ENCODE measurements around the gene FAM83B. TPM values are rescaled to one million over a fixed set of nuclear protein-coding genes. Genes with fewer than 3 reads are reported as not detected.
"Not testable (repeated sequence)": the region's sequence is repeated elsewhere in the genome, so short reads cannot be mapped to it uniquely, and the experiment has no call there.

Gene FAM83B
- polyA plus RNA-seq, 5 donors: 2.3 to 7.9 (median 5.8) TPM

DNA sequence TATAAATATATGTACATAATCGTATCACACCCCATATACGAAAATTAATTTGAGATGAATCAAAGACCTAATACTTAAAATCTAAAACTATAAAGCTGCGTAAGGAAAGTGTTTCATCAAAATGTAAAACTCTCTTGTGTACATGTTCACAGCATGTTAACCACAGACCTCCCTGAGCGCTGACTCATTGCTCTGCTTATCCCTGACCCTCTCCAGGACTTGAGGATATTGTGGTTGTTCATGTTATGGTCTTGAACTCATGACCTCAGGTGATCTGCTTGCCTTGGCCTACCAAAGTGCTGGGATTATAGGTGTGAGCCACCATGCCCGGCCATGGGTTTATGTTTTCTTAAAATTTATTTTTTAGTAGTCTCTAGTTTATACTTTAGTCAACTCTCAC lies 14.2 kb downstream of the FAM83B start:
- DNase-seq: no peak

DNA sequence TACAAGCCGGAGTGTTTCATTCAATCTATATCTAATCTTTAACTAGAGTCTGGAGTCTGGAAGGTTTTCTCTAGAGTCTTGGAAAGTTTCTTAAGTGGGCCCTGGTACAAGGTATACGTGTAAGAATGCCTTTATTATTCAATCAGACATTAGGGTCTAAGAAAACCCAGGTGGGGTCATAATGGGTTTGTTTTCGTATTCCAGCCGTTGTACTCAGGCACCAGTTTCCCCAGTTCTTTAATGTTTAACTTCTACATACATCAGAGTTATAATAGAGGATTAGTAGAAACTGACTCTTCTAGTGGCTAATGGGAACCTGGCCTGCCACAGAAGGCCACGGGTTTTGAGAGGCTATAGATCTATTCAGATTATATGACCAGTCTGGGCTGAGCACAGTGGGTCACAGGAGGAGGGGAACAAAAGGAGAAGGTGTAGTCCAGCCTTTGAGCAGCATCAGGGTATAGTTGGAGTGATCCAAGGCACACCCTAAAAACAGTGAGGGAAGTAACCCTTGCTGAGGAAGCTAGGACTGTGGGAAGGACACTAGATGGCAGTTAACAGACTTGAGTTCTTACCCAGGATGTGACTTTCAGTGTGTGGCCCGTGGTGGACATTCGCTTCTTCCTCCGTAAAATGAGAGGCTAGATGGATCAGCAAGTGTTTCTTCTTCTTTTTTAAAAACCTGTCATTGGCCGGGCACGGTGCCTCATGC lies 15.5 kb downstream of the FAM83B start:
- DNase-seq: peak; percentile 20 to 29

DNA sequence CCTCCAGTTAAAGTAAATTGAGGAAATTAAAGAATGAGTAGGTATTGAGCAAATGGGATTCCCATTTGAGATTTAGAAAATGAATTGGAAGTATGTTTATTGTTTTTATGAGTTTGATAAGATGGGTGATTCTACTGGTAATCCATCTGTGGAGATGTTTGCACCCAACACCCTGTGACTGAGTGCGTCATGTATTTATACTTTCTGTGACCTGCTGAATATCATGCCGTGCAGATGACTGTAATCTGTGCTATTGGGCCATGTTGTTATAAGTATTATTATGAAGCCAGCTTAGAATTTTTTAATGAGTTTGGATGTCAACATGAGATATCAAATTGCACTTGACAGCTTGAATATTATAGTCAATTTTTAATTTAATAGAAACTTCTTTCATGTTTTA lies 17.7 kb downstream of the FAM83B start:
- no peak for DNase-seq

DNA sequence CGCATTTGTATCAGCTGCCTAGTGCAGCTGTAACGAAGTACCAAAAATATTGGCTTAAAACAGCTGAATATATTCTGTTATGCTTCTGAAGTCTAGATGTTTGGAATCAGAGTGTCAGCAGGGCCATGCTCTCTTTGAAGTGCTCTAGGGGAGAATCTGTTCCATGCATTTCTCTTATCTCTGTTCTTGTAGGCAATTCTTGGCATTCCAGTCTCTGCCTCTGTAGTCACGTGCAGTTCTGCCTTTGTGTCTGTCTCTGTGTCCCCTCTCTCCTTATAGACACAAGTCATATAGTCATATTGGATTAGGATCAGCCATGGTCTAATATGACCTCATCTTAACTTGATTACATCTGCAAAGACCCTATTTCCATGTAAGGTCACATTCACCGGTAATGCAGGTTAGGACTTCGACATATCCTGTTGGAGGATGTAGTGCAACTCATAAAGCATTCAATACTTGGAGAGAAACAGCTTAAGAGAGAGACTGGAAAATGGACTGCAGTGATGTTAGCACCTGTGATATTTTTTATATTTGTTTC lies 18.6 kb downstream of the FAM83B start:
- DNase-seq: no peak

DNA sequence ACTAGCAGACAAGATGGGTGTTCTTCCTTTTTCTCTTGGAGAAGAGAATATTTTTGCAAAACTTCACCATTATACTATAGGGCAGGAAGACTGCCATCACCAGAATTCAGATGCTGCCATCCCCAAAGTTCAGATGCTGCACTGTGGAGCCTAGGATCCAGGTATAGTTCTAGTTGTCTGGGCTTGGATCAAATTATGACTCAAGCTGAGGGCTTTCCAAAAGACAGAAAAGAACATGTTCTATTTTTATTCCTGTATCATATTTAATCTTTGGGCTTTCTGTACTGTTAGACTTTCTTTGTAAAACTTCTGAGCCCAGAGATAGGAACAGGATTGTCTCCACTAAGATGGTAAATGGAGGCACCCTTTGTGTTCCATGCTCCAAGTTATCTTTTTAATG lies 22.0 kb downstream of the FAM83B start:
- no peak for DNase-seq

DNA sequence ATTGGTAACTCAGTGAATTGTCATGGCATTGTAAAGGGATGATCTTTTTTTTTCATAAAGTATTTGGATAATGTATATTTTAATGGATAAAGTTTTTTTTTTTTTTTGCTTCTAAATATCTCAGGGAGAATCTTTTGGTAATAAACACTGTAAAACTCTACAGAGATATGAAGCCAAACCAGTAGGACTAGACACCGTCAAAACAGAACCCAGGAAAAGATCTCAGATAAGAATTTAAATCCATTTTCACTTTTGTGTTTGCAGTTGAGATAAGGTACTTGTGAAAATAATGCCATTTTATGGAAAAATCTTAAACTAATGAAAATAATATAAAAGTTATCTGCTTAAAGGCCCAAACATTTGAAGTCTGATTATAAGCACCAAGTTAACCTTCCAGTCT lies 27.0 kb downstream of the FAM83B start:
- no peak for DNase-seq

DNA sequence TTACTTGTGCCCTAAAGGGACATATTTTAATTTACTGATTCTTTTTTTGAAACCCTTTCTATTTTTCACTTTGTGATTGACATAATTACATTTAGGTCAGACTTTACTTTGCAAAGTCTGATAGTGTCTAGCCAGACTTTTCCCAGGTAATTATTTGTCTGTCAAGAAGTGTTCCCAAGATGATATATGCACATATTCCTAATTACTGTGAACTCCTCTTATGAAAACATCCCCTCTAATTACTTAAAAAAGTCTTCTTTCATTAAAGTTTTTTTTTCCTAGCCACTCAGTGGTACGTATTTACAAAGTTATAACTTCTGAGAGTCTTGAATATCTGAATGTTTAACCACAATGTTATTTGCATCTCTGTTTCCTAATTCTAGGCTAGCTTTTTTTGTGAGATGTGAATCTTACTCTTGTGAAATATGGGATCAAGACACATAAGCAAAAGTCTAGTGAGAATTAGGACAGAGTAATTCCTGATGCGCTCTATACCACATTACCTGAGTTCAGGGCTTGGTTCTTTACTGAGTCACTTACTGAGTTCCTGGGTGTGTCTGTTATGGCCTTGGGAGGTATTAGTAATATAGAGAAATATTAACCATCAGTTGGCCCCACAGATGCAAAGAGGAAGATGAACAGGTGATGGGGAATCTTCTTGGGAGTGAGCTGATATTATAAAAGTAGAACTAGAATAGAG lies 27.9 kb downstream of the FAM83B start:
- DNase-seq: no peak

DNA sequence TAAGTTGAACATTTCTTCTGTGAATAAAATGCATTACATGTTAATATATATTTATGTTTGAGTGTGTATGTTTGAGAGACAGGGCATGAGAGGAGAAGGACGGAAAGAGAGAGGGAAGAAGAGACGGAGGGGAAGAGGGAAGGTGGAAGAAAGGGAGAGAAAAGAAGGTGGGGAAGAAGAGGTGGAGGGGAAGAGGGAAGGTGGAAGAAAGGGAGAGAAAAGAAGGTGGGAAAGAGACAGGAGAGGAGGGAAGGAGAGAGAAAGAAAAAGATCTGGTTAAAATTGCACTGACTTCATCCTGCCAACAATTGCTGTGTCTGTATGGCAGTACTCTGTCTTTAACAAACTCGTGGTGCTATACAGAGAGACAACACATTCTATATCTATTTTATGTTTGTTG lies 29.0 kb downstream of the FAM83B start:
- no peak for DNase-seq

DNA sequence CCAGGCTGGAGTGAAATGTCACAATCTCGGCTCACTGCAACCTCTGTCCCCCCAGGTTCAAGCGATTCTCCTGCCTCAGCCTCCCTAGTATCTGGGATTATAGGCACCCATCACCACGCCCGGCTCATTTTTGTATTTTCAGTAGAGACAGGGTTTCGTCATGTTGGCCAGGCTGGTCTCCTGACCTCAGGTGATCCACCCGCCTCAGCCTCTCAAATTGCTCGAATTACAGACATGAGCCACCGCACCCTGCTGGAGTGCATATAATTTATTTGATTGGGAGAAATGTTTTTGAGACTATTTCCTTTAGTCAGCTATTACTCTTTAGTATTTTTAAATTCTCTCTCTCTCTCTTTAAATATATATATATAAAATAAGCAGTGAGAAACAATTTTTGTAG lies 29.8 kb downstream of the FAM83B start:
- DNase-seq: no peak

DNA sequence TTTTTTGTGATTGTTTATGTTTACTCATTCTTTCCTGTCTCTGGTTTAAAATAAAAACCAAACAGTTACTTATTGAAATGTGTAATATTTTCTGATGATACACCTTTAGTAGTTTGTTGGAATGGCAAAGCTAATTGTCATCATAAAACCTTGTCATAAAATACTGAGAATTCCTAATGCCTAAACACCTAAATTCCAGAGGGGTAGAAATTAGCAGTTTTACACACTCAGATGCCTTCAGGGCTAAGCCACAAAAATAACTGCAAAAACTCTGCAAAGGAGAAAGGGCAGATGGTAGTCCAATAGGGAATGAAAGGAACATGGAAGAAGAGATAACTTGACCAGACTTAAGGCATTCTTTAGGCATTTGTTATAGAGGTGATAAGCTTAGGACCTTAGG lies 30.3 kb downstream of the FAM83B start:
- no peak for DNase-seq

DNA sequence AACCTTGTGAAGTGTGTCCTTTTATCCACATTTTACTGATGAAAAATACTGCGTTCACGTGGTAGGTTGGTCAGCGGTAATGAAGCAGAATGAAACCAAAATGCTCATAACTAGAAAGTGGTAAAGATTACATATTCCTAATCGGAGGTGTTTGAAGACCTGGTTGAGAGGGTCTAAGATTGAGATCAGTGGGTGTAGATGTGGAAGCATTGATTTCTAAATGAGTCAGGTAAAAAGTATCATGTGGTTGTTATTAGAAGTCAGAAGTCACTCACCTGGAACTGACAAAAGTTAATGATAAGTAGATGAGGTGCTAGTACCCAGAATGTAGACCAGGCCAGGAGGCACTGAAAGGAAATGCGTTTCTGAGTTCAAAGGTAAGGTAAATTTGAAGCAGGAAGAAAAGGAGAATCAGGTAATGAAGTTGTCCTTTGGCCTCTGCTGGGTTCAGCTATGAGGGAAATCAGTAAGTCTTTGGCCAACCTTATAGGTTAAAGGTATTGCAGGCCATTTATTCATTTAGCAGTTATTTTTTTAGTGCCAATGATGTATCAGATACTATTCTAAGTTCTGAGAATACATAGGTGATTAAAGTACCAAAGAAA lies 31.2 kb downstream of the FAM83B start:
- no peak for DNase-seq

DNA sequence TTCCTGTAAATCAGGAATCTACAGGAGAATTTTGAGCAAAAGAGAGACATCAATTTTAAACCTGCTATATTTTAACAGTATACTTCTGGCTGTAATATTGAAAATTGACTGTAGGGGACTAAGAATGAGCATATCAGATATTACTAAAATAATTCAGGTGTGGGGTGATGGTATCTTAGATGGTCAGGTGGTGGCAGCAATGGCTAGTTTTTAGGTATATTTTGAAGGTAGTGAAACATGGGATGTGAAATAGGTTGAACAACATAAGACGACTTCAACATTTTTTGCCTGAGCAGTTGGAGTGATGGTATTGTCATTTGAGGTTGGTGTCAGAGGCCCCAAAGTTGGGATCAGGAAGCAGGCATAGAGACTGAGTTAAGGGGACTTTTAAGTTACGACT lies 32.1 kb downstream of the FAM83B start:
- DNase-seq: no peak

DNA sequence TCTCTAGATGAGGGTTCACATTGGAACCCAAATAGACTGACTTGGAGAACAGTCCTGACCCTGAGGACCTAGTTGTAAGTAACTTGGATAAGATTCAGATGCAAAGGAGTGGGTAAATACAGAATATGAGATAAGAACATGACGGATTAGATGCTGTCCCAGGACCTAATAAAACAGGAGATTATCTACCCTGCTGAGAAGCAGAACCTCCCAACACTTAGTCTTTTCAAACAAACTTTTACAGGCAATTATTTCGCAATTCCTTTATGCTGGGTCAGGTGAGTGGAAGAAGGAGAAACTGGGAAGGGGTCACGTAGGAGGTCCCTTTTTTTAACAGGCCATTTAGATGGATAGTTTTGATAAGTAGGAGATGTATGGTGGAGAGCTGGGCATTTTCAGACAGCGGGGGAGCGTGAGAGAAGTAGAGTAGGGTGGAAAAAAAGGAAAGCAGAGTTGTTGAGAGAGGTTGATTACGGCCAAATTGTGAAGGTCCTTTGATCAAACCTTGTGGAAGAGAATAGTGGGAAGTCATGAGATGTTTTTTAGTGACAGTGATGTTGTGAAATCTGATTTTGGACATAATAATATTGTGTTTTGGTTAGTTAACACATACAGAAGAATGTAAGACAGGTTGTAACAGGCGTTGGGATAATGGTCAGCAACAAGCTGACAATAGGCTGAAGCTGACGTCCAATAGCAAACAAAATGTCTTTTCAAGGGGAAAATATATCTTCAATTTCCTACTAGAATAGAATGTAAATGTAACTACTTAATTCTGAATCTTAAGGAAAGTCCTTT lies 32.8 kb downstream of the FAM83B start:
- no peak for DNase-seq

DNA sequence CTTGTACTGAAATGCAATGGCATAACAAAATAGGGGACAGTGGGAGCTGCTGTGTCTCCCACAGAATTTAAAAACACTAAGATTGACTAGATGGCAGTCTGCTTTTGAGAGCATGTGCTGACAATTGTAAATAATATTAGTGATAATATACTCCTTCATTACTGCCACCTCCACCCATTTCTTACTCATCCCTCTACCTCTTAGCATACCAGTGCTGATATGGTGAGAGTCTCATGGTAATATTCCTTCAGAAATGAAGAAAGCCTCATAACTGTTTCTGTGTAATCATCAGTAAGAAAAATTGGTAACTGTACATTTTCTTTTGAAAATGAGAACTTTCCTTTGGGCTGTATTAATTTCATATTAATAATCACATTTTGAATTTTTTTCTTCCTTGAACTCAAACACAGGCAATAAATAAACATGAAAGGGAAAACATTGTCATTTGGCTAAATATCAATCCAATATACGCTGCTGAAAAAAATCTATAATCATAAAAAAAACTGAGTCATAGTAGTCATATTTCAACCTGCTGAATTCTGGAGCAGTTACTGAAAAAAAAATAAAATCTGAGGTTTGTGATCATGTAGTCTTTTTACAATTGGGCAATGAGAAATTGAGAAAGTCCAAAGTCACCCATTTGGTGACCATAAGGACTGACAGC lies 34.6 kb downstream of the FAM83B start:
- DNase-seq: no peak

DNA sequence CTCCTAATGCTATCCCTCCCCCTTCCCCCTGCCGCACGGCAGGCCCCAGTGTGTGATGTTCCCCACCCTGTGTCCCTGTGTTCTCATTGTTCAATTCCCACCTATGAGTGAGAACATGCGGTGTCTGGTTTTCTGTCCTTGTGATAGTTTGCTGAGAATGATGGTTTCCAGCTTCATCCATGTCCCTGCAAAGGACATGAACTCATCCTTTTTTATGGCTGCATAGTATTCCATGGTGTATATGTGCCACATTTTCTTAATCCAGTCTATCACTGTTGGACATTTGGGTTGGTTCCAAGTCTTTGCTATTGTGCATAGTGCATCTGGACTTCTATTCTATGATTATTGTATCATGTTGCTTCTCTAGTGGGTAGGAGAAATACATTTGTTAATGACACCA lies 35.3 kb downstream of the FAM83B start:
- DNase-seq: not testable (repeated sequence)

DNA sequence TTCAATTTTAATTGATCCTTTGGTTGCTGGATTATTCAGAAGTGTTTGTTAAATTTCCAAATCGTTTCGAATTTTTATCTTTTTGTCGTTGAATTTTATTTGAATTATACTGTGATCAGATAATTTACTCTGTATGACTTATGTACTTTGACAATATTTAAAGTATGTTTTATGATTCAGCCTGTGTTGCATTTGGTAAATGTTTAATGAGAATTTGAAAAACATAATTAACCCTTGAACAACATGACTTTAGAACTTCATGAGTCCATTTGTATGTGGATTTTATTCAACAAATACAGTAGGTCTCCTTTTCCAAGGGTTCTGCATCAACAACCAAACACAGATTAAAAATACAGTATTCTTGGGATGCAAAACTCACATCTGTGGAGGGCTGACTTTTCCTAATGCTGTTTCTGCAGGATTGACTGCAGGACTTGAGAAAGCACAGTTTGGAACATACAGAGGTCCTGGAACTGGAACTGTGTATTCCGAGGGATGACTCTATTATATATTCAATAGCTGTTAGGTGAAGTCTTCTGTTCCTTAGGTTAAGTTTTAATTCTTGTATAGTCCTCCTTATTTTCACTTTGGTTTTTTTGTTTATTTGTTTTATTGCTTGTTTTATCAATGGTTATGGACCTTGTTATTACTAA lies 40.5 kb downstream of the FAM83B start:
- DNase-seq: no peak

DNA sequence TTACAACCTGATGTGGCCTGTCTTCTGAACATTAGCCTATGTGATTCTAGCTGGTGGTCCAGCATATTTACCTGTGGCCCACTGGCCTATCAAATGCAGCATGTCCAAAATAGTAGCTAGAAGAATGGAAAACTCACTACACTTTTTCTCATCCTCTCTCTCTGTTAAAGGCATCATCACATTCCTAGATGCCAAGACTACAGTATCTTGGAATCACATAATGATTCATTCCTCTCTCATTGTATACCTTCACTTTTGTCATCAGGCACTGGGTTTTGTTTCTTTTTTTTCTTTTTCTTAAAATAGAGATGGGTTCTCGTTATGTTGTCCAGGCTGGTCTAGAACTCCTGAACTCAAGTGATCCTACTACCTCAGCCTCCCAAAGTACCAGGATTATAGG lies 45.0 kb downstream of the FAM83B start:
- no peak for DNase-seq

DNA sequence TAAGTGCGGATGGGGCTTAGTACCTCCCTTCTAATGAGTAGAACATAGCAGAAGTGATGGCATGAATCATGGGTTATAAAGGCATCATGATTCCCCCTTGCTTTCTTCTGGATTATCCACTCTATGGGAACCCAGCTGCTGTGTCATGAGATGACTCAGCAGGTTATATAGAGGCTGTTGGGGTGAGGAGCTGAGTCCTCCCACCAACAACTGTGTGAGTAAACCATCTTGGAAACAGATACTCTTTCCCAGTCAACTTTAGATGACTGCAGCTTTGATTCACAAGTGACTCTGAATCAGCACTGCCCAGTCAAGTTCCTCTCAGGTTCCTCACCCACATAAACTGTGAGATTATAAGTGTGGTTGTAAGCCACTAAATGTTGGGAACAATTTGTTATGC lies 46.3 kb downstream of the FAM83B start:
- DNase-seq: no peak

DNA sequence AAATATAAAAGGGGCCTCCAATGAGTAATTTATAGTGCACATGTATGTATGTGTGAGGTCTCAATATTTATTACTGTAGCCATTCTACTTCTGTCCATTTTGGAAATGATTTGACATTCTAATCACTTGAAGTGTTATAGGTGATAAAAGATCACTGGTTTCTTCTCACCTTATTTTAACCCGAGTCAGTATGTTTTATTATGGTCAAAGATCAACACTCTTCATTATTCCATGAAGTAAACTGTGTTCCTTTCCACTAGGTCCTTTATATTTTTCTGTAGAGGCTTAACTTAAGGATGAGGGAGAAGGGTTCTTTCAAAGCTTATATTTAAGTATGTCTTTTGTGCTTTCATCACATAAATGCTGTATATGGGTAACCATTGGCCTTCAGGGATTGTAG lies 47.2 kb downstream of the FAM83B start:
- no peak for DNase-seq

DNA sequence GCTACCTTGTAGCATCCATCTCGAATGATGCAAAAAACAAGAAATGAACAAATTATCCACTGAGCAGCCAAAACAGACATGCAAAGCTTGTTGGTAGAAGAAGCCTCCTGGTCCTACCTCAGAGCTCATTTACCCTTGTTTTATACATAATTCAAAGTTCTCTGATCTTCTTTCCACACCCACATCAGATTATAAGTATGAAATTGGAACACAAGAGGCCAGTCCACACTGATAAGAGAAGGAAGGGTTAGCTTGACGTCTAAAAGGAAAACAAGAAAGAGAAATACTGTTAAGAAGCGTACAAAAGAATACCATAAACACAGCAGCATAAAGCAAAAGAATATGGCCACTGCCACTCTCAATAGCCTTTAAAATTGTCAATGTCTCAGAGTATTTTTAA lies 49.7 kb downstream of the FAM83B start:
- no peak for DNase-seq
